Measurements from ENCODE around the gene RAB4B.
A peak's percentile ranks its signal among the peaks of the same experiment; 100 is the strongest.
"Not testable (repeated sequence)": the region's sequence is repeated elsewhere in the genome, so short reads cannot be mapped to it uniquely, and the experiment has no call there.

RAB4B gene

GRCh38 chr19:40825460-40826095 lies 47.5 kb downstream of the RAB4B start:
- not testable (repeated sequence) for DNase-seq

DNA sequence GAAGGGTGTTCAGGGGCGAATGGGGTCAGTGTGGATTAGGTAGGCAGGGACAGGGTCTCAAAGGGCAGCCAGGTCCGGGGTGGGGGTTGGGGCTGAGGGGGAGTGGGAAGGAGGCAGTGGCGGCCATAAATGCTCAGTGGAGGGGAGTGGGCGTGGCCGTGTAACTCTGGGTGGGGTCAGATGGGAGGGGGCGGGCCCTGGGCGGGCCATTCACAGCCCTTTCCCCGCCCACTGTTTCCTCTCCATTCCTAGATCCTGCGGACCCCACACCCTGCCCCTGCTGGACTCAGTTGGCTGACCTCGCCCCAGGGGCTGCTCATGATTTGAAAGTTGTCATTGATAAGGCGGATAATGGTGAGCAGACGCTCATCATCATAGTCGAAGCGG lies 48.3 kb downstream of the RAB4B start:
- not testable (repeated sequence) for DNase-seq

GRCh38 chr19:40826699-40827385 lies 48.8 kb downstream of the RAB4B start:
- peak; percentile 68 for DNase-seq

GRCh38 chr19:40827386-40828247 lies 49.6 kb downstream of the RAB4B start:
- DNase-seq: no peak

- no peak for DNase-seq
These were observed 51.2 kb downstream of the RAB4B start for GRCh38 chr19:40829205-40829604.

GRCh38 chr19:40830741-40831140 lies 52.7 kb downstream of the RAB4B start:
- DNase-seq: not testable (repeated sequence)

DNA sequence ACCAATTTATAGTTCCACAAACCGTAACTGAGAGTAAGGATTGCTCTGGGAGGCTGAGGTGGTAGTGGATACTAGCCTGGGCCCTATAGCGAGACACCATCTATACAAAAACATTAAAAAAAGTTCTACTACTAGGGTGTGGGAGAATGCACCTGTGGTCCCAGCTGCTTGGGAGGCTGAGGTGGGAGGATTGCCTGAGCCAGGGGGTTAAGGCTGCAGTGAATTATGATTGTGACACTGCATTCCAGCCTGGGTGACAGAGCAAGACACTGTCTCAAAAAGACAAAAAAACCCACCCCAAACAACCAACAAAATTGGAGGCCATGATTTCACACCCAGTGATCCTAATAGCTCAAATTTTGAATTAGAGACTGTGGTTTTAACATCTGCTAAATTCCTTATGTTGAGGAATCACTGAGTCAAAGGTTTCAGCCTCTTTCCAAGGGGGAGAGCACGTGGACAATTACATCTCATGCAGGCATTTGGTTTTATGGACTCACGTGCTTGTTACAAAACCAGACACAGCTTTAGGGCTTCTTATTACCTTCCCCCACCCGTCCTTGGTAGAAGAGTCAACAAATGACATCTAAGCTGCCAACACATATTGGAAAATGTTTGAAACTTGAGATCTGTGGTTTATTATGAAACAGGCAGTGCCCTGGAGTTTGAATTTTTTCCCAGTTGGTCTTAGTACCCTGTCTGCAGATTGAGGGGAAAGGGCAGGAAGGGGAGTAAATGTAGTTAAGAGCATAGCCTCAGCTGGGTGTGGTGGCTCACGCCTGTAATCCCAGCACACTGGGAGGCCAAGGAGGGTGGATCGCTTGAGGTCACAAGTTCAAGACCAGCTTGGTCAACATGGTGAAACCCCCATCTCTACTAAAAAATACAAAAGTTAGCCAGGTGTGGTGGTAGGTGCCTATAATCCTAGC lies 53.7 kb downstream of the RAB4B start:
- DNase-seq: no peak

- DNase-seq: not testable (repeated sequence)
These were observed 54.4 kb downstream of the RAB4B start for GRCh38 chr19:40832431-40832790.

GRCh38 chr19:40833728-40834533 lies 55.9 kb downstream of the RAB4B start:
- not testable (repeated sequence) for DNase-seq

GRCh38 chr19:40836754-40837429 lies 58.8 kb downstream of the RAB4B start:
- no peak for DNase-seq

DNA sequence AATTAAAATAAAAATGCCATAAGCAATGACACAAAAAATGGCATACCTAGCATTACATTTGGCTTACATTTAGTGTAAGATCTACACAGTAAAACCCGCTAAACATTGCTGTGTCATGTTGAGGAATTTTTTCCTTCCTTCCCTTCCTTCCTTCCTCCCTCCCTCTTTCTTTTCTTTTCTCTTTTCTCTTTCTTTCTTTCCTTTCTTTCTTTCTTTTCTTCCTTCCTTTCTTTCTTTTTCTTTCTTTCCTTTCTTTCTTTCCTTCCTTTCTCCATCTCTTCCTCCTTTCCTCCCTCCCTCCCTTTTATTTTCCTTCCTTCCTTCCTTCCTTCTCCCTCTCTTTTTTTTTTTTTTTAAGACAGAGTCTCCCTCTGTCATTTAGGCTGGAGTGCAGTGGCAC lies 60.4 kb downstream of the RAB4B start:
- not testable (repeated sequence) for DNase-seq

DNA sequence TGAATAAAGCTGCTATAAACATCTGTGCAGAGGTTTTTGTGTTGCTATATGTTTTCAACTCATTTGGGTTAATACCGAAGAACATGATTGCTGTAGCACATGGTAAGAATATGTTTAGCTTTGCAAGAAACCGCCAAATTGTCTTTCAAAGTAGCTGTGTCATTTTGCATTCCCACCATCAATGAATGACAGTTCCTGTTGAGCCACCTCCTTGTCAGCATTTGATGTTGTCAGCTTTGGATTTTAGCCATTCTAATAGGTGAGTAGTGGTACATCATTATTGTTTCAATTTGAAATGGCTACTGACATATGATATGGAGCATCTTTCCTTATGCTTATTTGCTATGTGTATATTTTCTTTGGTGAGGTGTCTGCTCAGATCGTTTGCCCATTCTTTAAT lies 64.0 kb downstream of the RAB4B start:
- DNase-seq: not testable (repeated sequence)

DNA sequence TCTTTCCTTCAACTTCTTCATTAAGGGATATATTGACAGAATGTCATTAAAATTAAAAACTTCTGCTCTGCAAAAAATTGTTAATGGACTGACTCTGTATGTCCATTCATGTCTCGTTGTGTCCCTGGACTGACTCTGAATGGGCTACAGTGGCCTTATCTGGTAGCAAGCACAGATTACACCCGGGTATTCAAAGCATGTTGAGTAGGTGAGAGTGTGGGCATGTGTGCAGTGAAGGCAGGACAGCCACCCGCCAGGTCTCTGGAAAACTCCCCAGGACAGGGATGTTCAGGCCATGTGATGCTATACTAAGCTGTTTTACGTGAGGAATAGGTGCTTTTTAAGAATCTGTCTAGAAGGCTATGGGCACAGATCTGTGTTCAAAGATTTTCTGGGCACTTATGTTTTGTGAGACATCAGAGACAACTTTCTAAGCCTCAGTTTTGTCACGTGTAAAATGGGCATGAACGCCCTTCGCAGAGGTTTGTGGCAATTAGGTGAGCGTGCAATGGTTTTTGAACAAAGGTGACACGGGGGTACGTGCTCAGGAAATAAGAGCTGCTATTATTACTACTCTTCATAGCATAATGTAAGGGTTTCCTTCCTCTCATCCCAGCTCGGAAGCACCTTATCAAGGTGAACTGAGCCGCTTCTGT lies 65.1 kb downstream of the RAB4B start:
- not testable (repeated sequence) for DNase-seq

- DNase-seq: not testable (repeated sequence)
These were observed 65.6 kb downstream of the RAB4B start for GRCh38 chr19:40843653-40844052.
